Measurements from ENCODE around the gene FKBP10. TPM values are rescaled to one million over a fixed set of nuclear protein-coding genes. Genes with fewer than 3 reads are reported as not detected.

Gene FKBP10
- total RNA-seq, 1 donor from 2014 or later: 10.2 TPM

DNA sequence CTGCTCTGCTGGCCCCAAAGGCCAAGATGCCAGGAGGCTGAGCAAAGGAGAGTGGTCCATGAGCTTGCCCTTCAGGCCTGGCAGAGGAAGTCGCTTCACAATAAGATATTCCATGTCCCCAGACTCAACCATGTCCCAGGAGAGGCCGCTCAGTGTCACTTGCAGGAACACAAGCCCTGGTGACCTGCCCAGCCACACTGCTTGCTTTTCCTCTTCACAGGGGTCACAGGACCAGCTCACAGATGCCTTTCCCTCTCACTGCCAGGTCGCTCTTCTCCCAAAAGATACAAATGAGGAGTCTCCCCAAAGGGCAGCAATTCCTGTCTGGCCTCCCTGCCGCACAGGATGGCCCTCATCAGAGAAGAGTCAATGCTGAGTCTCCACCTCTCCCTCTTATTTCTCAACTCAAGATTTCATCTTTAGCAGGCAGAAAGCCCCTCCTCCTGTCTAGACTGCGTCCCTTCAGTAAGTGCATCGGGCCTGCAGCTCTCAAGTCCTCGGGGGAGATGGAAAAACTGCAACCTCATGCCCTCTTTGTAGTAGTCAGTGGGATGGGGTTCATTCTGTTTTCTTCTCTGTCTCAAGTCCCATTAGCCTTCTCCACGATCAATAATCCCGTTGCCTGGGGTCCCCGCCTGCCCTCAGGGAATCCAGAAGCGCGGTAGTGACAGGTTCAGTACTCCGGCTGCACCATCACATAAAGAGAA is 31.2 kb upstream of the FKBP10 start:
- no peak for ATAC-seq
- DNase-seq: peak; percentile 67
- intact Hi-C loops (cut with micrococcal nuclease): no loop called here

DNA sequence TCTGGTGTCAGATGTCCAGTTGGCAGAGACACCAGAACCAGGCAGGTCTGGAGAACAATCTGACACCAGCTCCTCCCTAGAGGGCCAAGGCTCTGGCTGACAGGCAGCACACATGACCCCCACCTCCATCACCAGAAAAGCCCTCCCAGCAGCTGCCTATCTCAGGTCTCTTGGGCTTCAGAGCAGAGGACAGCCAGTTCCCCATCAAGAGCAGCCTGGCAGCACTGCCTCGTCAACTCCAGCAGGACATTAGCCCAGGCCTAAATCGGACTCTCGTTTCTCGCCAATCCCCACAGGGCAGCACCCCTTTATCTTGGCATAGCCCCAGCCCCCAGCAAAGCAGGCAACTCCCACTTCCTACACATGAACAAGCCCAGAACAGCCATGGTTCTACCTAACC is 30.7 kb upstream of the FKBP10 start:
- DNase-seq: peak; percentile 88
- intact Hi-C loops (cut with micrococcal nuclease): no loop called here
- peak; percentile 60 for ATAC-seq

DNA sequence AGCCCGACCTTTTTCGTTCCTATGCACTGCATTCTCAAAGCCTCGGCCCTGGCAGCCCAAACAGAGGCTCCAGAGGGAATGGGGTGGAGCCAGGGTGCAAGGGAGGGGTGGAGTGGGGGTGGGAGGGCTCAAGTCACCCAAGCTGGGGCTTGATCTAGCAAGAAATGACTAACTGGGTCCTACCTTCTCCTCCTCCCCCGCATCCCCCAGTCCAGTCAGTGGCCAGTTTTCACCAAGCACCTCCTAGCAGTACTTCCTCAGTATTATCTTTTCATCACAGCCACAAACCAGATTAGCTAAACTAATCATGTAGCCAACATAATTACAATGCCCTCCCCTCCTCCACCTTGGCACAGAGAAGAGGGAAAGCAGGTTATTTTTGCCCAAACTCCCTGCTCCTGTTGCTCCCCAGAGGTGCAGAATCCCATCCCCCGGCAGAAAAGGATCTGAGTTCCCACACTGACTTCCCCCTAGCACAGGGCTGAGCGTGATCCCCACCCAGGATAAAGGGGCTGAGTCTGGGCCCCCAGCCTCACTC is 28.5 kb upstream of the FKBP10 start:
- ATAC-seq (peak; percentile 16), DNase-seq (peak; percentile 79)
- intact Hi-C loops (cut with micrococcal nuclease): no loop called here

DNA sequence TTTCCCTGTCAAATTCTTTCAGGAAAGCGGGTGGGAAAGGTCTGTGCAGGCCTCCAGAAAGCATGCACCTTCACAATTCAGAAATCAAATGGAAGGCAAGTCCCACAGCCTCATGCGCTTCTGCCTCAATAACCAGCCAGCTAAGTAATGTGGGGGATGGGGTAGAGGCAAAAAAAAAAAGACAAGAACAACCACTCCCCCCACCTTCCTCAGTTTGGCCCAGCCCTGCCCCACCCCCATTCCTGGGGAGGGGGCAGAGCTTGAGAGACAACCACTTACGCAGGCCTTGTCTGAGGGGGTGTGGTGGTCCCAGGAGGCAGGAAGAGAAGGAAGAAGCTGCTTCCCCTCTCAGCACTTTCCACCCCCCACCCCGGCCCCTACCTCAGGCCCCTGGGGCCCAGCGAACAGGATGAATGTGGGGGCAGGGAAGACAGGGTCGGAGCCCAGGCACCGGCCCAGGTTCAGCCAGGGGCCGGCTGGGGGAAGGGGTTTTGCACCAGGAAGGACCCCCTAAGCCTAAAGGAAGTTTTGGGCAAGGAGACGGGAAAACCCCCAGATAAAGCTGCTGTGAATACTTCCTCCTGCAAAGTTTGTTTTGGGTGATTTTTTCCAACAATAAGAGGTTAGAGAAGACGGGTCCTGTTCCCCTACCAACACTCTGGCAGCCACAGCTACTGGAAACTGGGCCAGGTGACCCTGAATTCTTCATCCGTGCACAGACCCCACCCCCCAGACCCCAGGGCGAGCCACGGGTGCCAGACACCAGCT is 27.5 kb upstream of the FKBP10 start:
- no peak for ATAC-seq
- intact Hi-C loops (cut with micrococcal nuclease): no loop called here
- DNase-seq: no peak

DNA sequence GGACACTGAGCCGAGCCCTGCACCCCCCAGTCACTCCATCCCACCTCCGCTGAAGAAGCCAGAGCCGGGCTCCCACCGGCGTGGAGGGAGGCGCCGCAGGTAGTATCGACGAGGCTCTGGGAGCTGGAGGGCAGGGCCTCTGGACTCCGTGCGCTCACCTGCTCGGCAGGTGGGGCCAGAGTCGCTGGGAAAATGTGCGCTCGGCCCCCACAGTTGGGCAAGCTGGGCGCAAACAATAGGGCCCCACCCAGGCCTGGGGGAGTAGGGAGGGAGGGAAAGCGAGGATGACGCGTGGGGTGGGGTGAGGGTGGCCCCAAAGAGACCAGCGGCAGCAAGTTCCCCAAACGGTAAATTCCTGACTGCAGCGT is 27.0 kb upstream of the FKBP10 start:
- ATAC-seq (peak; percentile 1), DNase-seq (peak; percentile 58)
- intact Hi-C loops (cut with micrococcal nuclease): no loop called here

DNA sequence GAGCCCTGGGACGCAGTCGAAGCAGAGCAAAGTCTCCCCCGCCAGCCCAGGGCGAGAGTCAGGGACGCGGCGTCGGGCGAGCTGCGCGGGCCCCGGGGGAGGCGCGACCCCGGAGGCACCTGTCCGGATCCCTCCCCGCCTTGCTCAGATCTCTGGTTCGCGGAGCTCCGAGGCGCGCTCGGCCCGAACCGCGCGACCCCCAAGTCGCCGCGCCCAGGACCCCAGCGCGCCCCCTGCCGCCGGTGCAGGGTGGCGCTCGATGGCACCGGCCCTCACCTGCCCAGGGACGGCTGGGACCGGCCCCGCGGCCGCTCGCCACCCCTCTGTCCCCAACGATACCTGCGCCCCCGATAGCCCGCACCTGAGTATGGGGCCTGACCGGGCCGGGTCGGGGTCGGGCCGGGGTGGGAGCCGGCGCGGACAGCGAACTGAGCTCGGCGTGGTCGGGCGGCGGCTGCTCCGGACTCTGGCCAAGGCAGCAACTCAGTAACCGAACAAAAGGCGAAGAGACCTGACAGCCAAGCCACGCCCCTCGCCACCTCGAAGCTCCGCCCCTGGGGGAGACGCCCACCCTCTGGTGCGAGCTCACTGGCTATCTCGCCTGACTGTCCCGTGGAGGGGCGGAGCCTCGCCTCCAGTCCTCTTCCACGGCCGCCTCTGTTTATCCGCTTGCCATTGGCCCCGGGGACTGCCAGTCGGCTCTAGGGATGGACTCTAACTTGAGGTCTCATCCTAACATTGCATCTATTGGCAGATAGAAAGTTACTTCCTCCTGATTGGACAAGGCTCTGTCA is 26.4 kb upstream of the FKBP10 start, which contains the start of gene JUP:
Gene JUP (minus strand): TSS at position 485 of the 794 bp plus-strand sequence. CDS start 14,857 bp downstream, outside the sequence.
- ATAC-seq: peak; percentile 89
- peak; percentile 100 for DNase-seq
- intact Hi-C loops (cut with micrococcal nuclease): no loop called here

DNA sequence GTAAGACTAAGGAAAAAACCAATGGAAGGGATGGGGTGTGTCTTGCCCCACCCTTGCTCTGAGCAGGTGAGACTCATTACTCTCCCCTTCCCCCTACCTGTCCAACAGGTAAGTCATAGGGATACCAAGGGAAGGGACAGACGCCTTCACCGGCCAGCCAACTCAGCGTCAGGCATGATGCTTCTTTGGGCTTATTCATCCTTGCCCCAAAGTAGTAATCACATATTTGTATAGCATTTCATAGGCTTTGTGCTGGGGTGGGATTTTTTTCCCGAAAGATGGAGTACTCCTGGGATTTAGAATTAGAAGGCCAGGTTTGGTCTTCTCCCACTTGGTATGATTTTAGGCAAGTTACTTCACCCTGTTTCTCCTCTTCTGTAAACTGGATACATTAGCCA is 25.8 kb upstream of the FKBP10 start:
- ATAC-seq (no peak), DNase-seq (no peak)
- intact Hi-C loops (cut with micrococcal nuclease): no loop called here

DNA sequence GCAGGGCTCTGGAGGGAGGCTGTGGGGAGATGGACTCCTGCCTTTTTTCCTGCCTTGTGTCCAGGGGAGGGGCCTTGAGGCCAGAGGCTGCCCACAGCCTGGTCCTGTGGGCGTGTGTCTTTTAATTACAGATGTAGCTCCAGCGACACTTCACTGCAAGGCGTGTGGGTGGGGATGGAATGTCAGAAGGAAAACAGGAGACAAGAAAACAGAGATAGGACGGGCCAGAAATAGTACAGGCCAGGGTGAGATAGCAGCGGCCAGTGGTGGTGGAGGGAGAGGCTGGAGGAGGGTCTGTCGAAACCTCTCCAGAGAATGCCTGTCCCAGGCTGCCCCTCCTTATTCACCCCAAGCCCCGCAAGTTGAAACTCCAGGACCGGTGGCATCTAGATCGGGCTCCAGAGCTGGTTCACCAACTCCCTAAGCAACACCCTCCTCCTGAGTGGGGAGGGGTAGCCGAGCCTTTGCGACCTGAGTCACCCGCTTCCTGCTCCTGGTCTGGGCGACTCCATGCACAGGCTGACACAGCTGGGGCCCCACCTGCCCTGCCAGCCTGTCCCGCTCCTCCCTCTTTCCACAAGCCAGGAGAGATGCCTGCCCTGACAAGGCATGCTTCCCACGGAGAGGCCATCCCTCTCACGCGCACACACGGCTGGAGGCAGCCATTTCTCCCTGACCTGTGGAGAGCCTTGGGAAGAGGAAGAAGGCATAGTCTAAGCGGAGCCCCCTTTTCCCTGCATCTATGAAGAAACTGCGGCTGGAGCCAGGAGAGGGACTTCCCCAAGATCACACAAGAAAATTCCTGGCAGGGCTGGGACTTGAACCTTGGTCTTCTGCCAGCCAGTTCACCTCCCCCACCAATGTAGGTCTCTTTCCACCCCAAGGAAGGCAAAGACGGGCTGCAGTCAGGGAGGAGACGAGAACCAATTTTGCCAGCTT is 19.7 kb upstream of the FKBP10 start:
- intact Hi-C loops (cut with micrococcal nuclease): no loop called here
- DNase-seq (peak; percentile 77), ATAC-seq (peak; percentile 90)

DNA sequence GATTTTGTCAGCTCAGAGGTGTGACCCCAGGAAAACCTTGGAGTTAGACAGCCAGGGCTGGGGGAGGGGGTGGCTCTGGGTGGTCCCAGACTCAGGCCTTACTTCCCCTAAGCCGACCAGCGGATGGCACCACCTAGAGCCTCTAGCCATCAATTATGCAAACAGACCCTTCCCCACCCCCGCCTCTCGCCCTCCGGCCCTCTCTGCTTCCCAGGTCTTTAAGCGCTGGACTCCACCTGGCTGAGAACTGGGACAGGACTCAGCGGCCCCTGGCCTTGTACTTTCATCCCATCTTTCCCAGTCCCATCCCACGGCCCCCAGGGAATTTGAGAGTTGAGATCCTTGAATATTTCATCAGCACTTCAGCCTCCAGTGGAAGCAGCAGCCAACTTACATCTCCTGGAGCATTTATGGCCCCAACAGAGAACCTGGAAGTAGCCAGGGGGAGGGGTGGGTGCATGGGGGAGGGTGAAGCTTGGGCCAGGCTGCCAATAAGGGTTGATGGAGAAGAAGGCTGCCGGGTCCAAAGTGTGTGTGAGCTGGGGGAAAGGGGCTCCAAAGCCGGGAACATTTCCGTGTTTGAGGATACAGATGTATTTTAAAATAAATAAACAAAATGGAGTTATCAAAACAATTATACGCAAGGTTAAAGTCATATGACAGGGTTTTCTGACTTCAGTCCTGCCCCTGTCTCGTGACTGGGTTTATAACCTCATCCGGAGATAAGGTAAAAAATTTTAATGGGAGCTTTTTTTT is 18.8 kb upstream of the FKBP10 start:
- ATAC-seq (peak; percentile 27), DNase-seq (peak; percentile 48)
- intact Hi-C loops (cut with micrococcal nuclease): no loop called here

DNA sequence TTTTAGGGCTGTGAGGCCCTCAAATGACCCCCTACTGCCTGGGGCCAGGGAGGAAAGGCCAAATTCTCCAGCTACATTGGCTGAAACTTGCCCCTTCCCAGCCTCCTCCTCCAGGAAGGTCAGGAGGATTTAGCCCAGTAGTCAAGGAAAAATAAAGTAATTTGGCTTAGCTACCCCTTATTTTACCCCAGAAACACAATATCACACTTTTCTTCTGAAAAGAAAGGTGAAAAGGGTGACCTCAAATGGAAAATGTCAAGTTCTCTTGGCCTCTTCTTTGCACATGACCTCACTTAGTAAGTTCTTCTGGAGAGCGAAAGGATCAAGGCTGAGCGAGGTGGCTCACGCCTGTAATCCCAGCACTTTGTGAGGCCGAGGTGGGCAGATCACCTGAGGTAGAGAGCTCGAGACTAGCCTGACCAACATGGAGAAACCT is 18.2 kb upstream of the FKBP10 start:
- DNase-seq (no peak), ATAC-seq (no peak)
- intact Hi-C loops (cut with micrococcal nuclease): no loop called here

DNA sequence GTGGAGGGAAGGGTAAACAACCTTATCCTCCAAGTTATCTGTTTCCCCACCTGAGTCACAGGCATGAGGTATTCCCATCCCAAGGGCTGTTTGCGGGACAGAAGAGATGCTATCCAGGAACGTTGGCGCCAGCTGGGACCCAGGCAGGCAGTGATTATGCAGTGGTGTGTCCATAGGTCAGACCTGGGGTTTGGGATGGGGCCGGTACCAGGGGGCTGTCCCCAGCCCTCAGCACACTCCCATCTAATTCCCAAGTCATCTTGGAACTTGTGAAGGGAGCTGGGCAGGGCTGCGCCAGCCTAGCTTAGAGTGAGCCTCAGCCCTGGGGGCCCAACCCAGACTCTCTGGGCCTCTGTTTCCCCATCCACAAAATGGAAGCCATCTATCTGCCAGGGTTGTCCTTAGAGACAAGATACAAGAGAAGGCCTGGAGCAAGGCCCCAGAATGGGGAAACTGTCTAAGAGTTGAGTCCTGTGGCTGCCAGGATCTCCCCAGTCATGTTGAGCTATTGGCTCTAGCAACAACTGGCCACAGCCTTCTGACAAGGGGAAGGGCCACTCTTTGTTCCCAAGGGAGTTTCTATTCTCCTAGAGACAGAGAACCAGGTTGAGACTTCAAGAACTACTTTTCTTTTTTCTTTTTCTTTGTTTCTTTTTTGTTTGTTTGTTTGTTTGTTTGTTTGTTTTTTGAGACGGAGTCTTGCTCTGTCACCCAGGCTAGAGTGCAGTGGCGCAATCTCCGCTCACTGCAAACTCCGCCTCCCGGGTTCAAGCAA is 16.5 kb upstream of the FKBP10 start:
- no peak for DNase-seq
- ATAC-seq: no peak
- intact Hi-C loops (cut with micrococcal nuclease): no loop called here

DNA sequence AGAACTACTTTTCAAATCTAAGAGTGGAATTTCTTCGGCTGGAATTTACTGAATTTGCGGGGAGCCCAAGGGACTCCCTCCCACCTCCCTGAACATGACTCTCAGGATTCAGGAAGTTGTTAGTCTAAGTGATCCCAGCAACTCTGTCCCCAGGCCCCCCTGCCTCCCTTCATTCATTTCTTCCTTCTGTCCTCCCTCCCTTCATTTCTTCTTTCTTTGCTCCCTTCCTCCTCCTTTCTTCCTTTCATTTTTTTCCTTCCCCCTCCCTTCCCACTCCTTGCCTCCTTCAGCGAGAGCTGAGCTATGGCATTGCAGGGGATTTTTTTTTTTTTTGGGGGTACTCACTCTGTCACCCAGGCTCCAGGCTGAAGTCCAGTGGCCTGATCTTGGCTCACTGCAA is 15.4 kb upstream of the FKBP10 start:
- no peak for DNase-seq
- intact Hi-C loops (cut with micrococcal nuclease): no loop called here
- no peak for ATAC-seq

DNA sequence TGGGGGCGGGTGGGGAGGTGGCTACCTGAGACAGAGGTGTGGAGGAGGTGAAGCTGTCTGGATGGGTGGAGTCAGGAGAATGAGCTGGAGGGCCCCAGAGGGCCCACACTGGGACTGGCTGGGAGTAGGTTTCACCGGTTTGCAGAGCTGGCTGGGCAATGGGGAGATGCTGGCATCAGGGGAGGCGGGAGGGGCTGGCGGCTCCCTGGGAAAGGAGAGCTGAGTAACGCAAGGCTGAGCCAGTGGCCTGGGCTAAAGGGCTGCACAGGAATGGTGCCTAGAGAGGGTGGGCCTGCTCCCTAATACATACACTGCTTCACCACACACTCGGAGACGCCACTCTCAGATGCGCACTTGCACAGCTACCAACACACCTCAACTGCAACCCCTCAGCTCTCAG is 13.4 kb upstream of the FKBP10 start:
- ATAC-seq (no peak), DNase-seq (no peak)
- intact Hi-C loops (cut with micrococcal nuclease): no loop called here

DNA sequence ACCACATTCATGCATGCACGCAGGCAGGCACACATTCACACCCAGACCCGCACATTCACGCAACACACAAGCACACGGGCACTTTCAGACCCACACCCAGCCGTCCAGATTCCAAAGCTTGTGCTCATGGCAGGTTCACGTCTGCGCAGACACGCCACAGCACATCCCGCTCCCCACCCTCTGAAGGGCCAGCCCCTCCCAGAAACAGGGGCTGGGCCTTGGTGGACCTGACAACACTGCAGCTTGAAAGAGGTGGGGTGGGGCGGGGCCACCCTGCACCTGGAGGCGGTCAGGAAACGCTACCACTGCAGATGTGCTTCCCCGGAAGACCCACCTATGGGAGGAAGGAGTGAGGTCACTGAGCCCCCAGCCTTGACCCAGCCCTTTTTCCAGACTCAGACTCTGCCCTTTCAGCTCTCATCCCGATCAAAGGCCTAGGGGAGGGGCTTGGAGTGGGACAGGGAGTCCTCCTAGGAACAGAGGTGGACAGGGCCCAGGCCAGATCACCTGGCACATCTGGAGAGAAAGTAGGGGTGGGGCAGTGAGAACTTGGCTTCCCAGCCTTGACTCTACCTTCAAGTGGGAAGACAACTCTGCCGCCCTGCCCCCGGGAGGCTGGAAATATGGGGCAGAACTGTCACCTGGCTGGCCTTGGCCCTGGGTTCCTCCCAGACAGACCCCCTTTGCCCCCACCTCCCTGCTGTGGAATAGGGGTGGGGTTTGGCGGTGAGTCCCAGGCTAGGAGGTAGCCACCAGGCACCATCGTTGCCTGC is 12.0 kb upstream of the FKBP10 start:
- intact Hi-C loops (cut with micrococcal nuclease): loop anchor here (2.0 kb wide), 1 partner anchor 62 kb away; no protein-coding TSS in a partner anchor
- DNase-seq (no peak), ATAC-seq (peak; percentile 40)

DNA sequence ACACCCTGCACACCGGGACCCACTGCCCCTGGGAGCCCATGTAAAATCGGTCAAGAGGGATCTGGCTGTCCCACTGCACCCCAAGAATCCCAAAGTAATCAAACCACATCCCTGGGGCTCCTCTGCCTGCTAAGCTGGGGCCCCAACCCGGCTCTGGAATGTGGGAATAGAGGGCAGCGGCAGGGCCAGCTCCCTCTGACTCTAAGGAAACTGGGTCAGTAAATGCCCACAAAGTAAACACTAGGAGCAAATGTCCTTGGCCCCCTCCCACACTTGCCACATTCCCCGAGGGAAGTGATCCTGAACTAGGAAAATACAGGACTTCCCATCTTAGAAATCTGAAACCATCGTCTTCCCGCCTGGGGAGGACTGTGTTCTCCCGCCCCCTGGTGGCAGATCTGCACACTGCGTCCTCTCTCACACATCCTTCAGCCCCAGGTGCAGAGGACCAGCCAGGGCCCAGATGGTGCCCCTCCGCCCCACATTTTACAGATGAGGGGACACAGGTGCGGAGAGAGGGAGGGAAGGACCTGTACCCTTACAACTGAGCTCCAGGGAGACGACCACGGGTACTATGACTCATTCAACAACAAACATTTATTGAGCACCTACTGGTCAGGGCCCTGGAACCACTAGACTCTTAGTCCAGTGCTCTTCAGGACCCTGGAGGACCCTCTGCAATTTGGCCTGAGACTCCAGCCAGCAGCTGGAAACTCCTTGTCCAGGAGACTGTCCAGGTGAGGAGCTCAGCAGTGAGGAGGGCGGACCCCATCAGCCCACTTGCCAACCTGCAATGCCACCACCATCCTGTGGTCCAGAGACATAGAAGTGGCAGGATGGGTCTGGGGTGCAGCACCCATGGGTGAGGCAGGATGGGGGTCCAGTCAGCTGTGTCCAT is 11.2 kb upstream of the FKBP10 start:
- intact Hi-C loops (cut with micrococcal nuclease): loop anchor here (2.0 kb wide), 1 partner anchor 63 kb away; no protein-coding TSS in a partner anchor
- ATAC-seq (peak; percentile 88), DNase-seq (peak; percentile 90)
